Liver (tissue), 3 donors: ENCODE measurements around the gene RIMBP2.
"Not testable (repeated sequence)": the region's sequence is repeated elsewhere in the genome, so short reads cannot be mapped to it uniquely, and the experiment has no call there.

Source experiments
- EGR1 ChIP-seq, 2 donors: IDR thresholded peaks; 2 replicates each; pipeline ENCODE4 v1.6.1; 2016 to 2018; ENCODE audit warnings: antibody characterized with exemption in 2 of 2, low read depth in 2 of 2
- GABPA ChIP-seq, 2 donors: IDR thresholded peaks in 1 of 2; conservative IDR thresholded peaks in 1 of 2; 2 replicates each; pipeline ENCODE4 v1.6.1; 2016; ENCODE audit warnings: antibody characterized with exemption in 2 of 2, mild to moderate bottlenecking in 1 of 2, moderate library complexity in 1 of 2
- HNF4A ChIP-seq, 2 donors: conservative IDR thresholded peaks; 2 replicates each; pipeline ENCODE4 v1.6.1; 2016; ENCODE audit warnings: antibody characterized with exemption in 2 of 2, mild to moderate bottlenecking in 2 of 2
- JUND ChIP-seq, 2 donors: IDR thresholded peaks; 2 replicates each; pipeline ENCODE4 v1.6.1; 2016; ENCODE audit warnings: antibody characterized with exemption in 2 of 2
- RAD21 ChIP-seq, 2 donors: IDR thresholded peaks; 2 replicates each; pipeline ENCODE4 v1.6.1; 2016; ENCODE audit warnings: antibody characterized with exemption in 2 of 2, mild to moderate bottlenecking in 2 of 2
- RXRA ChIP-seq, 2 donors: IDR thresholded peaks; 2 replicates each; pipeline ENCODE4 v1.6.1; 2017 to 2018; ENCODE audit warnings: antibody characterized with exemption in 2 of 2, mild to moderate bottlenecking in 1 of 2
- SP1 ChIP-seq: IDR thresholded peaks from 2 replicates; pipeline ENCODE4 v1.6.1; 2018; ENCODE audit warnings: antibody characterized with exemption, mild to moderate bottlenecking
- TAF1 ChIP-seq: conservative IDR thresholded peaks from 2 replicates; pipeline ENCODE4 v1.6.1; 2016; ENCODE audit warnings: antibody characterized with exemption, mild to moderate bottlenecking
- YY1 ChIP-seq: IDR thresholded peaks from 2 replicates; pipeline ENCODE4 v1.6.1; 2016; ENCODE audit warnings: antibody characterized with exemption, mild to moderate bottlenecking
- TF ChIP-seq, protein P1 (sequence below): fragments of 150-350 bp; IDR thresholded peaks from 2 replicates; pipeline ENCODE4 v1.5.1; 2017; ENCODE audit warnings: improper control_type of control experiment, low read depth, low read length; ENCODE audit not compliant: missing input control
- TF ChIP-seq, protein P2 (sequence below): IDR thresholded peaks from 2 replicates; pipeline ENCODE4 v1.6.1; 2016; ENCODE audit warnings: antibody characterized with exemption
- TF ChIP-seq, protein P3 (sequence below): IDR thresholded peaks from 2 replicates; pipeline ENCODE4 v1.6.1; 2016; ENCODE audit warnings: antibody characterized with exemption, mild to moderate bottlenecking
- TF ChIP-seq, protein P4 (sequence below): IDR thresholded peaks from 2 replicates; pipeline ENCODE4 v1.6.1; 2016; ENCODE audit warnings: antibody characterized with exemption
- TF ChIP-seq, protein P5 (sequence below): IDR thresholded peaks from 2 replicates; pipeline ENCODE4 v1.6.1; 2016; ENCODE audit warnings: antibody characterized with exemption
- donor health status: healthy.
- donor health status: healthy.

DNA sequence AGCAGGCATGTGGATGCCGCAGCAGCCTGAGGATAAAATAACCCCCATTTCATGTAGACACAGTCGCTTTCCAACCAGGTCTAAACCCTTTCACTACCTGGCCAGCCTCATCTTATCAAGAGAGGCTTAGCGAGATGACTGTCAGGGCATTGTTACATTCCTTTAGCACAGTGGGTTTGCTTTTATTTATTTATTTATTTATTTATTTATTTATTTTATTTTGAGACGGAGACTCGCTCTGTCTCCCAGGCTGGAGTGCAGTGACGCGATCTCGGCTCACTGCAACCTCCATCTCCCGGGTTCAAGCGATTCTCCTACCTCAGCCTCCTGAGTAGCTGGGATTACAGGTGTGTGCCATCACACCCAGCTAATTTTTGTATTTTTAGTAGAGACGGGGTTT is 35.9 kb upstream of the RIMBP2 start:
- TF ChIP-seq, protein P1, sequence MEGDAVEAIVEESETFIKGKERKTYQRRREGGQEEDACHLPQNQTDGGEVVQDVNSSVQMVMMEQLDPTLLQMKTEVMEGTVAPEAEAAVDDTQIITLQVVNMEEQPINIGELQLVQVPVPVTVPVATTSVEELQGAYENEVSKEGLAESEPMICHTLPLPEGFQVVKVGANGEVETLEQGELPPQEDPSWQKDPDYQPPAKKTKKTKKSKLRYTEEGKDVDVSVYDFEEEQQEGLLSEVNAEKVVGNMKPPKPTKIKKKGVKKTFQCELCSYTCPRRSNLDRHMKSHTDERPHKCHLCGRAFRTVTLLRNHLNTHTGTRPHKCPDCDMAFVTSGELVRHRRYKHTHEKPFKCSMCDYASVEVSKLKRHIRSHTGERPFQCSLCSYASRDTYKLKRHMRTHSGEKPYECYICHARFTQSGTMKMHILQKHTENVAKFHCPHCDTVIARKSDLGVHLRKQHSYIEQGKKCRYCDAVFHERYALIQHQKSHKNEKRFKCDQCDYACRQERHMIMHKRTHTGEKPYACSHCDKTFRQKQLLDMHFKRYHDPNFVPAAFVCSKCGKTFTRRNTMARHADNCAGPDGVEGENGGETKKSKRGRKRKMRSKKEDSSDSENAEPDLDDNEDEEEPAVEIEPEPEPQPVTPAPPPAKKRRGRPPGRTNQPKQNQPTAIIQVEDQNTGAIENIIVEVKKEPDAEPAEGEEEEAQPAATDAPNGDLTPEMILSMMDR = not testable (repeated sequence)
- TF ChIP-seq RXRA (IDR thresholded peaks at IDR 0.05); YY1; RAD21 (IDR thresholded peaks at IDR 0.05); SP1; TAF1; JUND (IDR thresholded peaks at IDR 0.05); EGR1 (IDR thresholded peaks at IDR 0.05; ENCODE audit: low read depth in 2 of 2); GABPA (IDR thresholded peaks at IDR 0.05 in 1 of 2, conservative IDR thresholded peaks at IDR 0.05 in 1 of 2); HNF4A (conservative IDR thresholded peaks at IDR 0.05): not testable (repeated sequence)
- TF ChIP-seq, protein P2, sequence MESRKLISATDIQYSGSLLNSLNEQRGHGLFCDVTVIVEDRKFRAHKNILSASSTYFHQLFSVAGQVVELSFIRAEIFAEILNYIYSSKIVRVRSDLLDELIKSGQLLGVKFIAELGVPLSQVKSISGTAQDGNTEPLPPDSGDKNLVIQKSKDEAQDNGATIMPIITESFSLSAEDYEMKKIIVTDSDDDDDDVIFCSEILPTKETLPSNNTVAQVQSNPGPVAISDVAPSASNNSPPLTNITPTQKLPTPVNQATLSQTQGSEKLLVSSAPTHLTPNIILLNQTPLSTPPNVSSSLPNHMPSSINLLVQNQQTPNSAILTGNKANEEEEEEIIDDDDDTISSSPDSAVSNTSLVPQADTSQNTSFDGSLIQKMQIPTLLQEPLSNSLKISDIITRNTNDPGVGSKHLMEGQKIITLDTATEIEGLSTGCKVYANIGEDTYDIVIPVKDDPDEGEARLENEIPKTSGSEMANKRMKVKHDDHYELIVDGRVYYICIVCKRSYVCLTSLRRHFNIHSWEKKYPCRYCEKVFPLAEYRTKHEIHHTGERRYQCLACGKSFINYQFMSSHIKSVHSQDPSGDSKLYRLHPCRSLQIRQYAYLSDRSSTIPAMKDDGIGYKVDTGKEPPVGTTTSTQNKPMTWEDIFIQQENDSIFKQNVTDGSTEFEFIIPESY = not testable (repeated sequence)
- TF ChIP-seq, protein P3, sequence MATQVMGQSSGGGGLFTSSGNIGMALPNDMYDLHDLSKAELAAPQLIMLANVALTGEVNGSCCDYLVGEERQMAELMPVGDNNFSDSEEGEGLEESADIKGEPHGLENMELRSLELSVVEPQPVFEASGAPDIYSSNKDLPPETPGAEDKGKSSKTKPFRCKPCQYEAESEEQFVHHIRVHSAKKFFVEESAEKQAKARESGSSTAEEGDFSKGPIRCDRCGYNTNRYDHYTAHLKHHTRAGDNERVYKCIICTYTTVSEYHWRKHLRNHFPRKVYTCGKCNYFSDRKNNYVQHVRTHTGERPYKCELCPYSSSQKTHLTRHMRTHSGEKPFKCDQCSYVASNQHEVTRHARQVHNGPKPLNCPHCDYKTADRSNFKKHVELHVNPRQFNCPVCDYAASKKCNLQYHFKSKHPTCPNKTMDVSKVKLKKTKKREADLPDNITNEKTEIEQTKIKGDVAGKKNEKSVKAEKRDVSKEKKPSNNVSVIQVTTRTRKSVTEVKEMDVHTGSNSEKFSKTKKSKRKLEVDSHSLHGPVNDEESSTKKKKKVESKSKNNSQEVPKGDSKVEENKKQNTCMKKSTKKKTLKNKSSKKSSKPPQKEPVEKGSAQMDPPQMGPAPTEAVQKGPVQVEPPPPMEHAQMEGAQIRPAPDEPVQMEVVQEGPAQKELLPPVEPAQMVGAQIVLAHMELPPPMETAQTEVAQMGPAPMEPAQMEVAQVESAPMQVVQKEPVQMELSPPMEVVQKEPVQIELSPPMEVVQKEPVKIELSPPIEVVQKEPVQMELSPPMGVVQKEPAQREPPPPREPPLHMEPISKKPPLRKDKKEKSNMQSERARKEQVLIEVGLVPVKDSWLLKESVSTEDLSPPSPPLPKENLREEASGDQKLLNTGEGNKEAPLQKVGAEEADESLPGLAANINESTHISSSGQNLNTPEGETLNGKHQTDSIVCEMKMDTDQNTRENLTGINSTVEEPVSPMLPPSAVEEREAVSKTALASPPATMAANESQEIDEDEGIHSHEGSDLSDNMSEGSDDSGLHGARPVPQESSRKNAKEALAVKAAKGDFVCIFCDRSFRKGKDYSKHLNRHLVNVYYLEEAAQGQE = not testable (repeated sequence)
- TF ChIP-seq, protein P4, sequence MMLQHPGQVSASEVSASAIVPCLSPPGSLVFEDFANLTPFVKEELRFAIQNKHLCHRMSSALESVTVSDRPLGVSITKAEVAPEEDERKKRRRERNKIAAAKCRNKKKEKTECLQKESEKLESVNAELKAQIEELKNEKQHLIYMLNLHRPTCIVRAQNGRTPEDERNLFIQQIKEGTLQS = not testable (repeated sequence)
- TF ChIP-seq, protein P5, sequence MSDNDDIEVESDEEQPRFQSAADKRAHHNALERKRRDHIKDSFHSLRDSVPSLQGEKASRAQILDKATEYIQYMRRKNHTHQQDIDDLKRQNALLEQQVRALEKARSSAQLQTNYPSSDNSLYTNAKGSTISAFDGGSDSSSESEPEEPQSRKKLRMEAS = not testable (repeated sequence)
